Endothelial cell (in vitro differentiated cells): ENCODE results near the gene ADIPOR2. TPM values are rescaled to one million over a fixed set of nuclear protein-coding genes. Genes with fewer than 3 reads are reported as not detected.
"Not testable (repeated sequence)": the region's sequence is repeated elsewhere in the genome, so short reads cannot be mapped to it uniquely, and the experiment has no call there.

Experiments used
- DNase-seq: peaks from one replicate; pipeline ENCODE4 v3.0.0; 2021; ENCODE audit warnings: low spot score
- H3K27ac Mint-ChIP-seq: one replicate; pipeline ENCODE4 v1.8.0; 2021; ENCODE audit warnings: mixed read lengths, inconsistent platforms; ENCODE audit not compliant: unreplicated experiment
- H3K27me3 Mint-ChIP-seq: one replicate; pipeline ENCODE4 v1.8.0; 2021; ENCODE audit warnings: mild to moderate bottlenecking, moderate library complexity, mixed read lengths, inconsistent platforms; ENCODE audit not compliant: unreplicated experiment
- H3K36me3 Mint-ChIP-seq: one replicate; pipeline ENCODE4 v1.8.0; 2021; ENCODE audit warnings: mild to moderate bottlenecking, low read depth, mixed read lengths, inconsistent platforms; ENCODE audit not compliant: unreplicated experiment
- H3K4me1 Mint-ChIP-seq: one replicate; pipeline ENCODE4 v1.8.0; 2021; ENCODE audit warnings: mild to moderate bottlenecking, mixed read lengths, inconsistent platforms; ENCODE audit not compliant: unreplicated experiment
- H3K4me3 Mint-ChIP-seq: one replicate; pipeline ENCODE4 v1.8.0; 2021; ENCODE audit warnings: mild to moderate bottlenecking, mixed read lengths, inconsistent platforms; ENCODE audit not compliant: unreplicated experiment
- H3K9me3 Mint-ChIP-seq: one replicate; pipeline ENCODE4 v1.8.0; 2021; ENCODE audit warnings: mixed read lengths, inconsistent platforms; ENCODE audit not compliant: unreplicated experiment
- CTCF ChIP-seq: fragments of 200-600 bp; sonication (generic); IDR thresholded peaks from one replicate; pipeline ENCODE4 v1.5.0; 2021; ENCODE audit warnings: antibody characterized with exemption; ENCODE audit not compliant: unreplicated experiment
- total RNA-seq: library from RNA; stranded (reverse); fragmentation: NEBNext Ultra II Directional; extraction: Animal tissue kit (Norgen Biotek cat#: 25700); gene quantifications from one replicate; pipeline ENCODE4 v1.2.1, GENCODE V29; 2021; ENCODE audit not compliant: unreplicated experiment

Gene ADIPOR2
- total RNA-seq, 1 donor from 2014 or later: 41.8 TPM

- peaks cover 3% of the 10 kb centered on the region for H3K27me3 Mint-ChIP-seq
- H3K4me3 Mint-ChIP-seq: peak overlapping the region; percentile 98
- peaks cover 23% of the 10 kb centered on the region for H3K4me1 Mint-ChIP-seq
- H3K9me3 Mint-ChIP-seq: no peaks in the 10 kb centered on the region
- peak; percentile 46 for DNase-seq
- peaks cover 8% of the 10 kb centered on the region for H3K36me3 Mint-ChIP-seq
- H3K27ac Mint-ChIP-seq: peak overlapping the region; percentile 94
- no peak for TF ChIP-seq CTCF
Observed at GRCh38 chr12:1691123-1692007, 495 bp downstream of the ADIPOR2 start.

GRCh38 chr12:1692226-1692625 lies 1.4 kb downstream of the ADIPOR2 start:
- peak overlapping the region; percentile 94 for H3K27ac Mint-ChIP-seq
- H3K4me3 Mint-ChIP-seq: peak overlapping the region; percentile 98

GRCh38 chr12:1692895-1693610 lies 2.2 kb downstream of the ADIPOR2 start:
- Mint-ChIP-seq H3K27me3 (peaks cover 3% of the 10 kb centered on the region), H3K36me3 (peaks cover 11% of the 10 kb centered on the region), H3K27ac (no peak overlapping the region), H3K9me3 (no peaks in the 10 kb centered on the region), H3K4me1 (peaks cover 29% of the 10 kb centered on the region), H3K4me3 (no peak overlapping the region)
- TF ChIP-seq CTCF: no peak
- no peak for DNase-seq

More at GRCh38 chr12:1692226-1692625, 1.4 kb downstream of the ADIPOR2 start:
- TF ChIP-seq CTCF: no peak
- H3K9me3 Mint-ChIP-seq: no peaks in the 10 kb centered on the region
- H3K27me3 Mint-ChIP-seq: peaks cover 3% of the 10 kb centered on the region
- DNase-seq: no peak
- peaks cover 25% of the 10 kb centered on the region for H3K4me1 Mint-ChIP-seq
- H3K36me3 Mint-ChIP-seq: peaks cover 9% of the 10 kb centered on the region

- not testable (repeated sequence) for H3K27me3 Mint-ChIP-seq, H3K9me3 Mint-ChIP-seq, H3K27ac Mint-ChIP-seq, H3K4me3 Mint-ChIP-seq, DNase-seq
- H3K36me3 Mint-ChIP-seq: peaks cover 11% of the 10 kb centered on the region
- peaks cover 26% of the 10 kb centered on the region for H3K4me1 Mint-ChIP-seq
Observed at GRCh38 chr12:1695097-1695496, 4.2 kb downstream of the ADIPOR2 start.

- no peak for DNase-seq
- H3K4me1 Mint-ChIP-seq: peaks cover 24% of the 10 kb centered on the region
- H3K27ac Mint-ChIP-seq: no peak overlapping the region
- TF ChIP-seq CTCF: no peak
- H3K9me3 Mint-ChIP-seq: no peaks in the 10 kb centered on the region
- no peak overlapping the region for H3K4me3 Mint-ChIP-seq
- H3K27me3 Mint-ChIP-seq: no peaks in the 10 kb centered on the region
- peaks cover 11% of the 10 kb centered on the region for H3K36me3 Mint-ChIP-seq
Observed at GRCh38 chr12:1695886-1696670, 5.2 kb downstream of the ADIPOR2 start.
